ENCODE measurements around the gene FPR2. TPM values are rescaled to one million over a fixed set of nuclear protein-coding genes. Genes with fewer than 3 reads are reported as not detected.
A peak's percentile ranks its signal among the peaks of the same experiment; 100 is the strongest.

FPR2 gene
- total and polyA plus RNA-seq, 9 of the 15 experiments (the other 6 are each of a cell fraction or from before 2014, with no cell fraction given), result 0.03 to 0.15 (median 0.07) TPM; not detected in 6

GRCh38 chr19:51792932-51793331 lies 32.0 kb downstream of the FPR2 start (continued):
- TF ChIP-seq, protein P1, sequence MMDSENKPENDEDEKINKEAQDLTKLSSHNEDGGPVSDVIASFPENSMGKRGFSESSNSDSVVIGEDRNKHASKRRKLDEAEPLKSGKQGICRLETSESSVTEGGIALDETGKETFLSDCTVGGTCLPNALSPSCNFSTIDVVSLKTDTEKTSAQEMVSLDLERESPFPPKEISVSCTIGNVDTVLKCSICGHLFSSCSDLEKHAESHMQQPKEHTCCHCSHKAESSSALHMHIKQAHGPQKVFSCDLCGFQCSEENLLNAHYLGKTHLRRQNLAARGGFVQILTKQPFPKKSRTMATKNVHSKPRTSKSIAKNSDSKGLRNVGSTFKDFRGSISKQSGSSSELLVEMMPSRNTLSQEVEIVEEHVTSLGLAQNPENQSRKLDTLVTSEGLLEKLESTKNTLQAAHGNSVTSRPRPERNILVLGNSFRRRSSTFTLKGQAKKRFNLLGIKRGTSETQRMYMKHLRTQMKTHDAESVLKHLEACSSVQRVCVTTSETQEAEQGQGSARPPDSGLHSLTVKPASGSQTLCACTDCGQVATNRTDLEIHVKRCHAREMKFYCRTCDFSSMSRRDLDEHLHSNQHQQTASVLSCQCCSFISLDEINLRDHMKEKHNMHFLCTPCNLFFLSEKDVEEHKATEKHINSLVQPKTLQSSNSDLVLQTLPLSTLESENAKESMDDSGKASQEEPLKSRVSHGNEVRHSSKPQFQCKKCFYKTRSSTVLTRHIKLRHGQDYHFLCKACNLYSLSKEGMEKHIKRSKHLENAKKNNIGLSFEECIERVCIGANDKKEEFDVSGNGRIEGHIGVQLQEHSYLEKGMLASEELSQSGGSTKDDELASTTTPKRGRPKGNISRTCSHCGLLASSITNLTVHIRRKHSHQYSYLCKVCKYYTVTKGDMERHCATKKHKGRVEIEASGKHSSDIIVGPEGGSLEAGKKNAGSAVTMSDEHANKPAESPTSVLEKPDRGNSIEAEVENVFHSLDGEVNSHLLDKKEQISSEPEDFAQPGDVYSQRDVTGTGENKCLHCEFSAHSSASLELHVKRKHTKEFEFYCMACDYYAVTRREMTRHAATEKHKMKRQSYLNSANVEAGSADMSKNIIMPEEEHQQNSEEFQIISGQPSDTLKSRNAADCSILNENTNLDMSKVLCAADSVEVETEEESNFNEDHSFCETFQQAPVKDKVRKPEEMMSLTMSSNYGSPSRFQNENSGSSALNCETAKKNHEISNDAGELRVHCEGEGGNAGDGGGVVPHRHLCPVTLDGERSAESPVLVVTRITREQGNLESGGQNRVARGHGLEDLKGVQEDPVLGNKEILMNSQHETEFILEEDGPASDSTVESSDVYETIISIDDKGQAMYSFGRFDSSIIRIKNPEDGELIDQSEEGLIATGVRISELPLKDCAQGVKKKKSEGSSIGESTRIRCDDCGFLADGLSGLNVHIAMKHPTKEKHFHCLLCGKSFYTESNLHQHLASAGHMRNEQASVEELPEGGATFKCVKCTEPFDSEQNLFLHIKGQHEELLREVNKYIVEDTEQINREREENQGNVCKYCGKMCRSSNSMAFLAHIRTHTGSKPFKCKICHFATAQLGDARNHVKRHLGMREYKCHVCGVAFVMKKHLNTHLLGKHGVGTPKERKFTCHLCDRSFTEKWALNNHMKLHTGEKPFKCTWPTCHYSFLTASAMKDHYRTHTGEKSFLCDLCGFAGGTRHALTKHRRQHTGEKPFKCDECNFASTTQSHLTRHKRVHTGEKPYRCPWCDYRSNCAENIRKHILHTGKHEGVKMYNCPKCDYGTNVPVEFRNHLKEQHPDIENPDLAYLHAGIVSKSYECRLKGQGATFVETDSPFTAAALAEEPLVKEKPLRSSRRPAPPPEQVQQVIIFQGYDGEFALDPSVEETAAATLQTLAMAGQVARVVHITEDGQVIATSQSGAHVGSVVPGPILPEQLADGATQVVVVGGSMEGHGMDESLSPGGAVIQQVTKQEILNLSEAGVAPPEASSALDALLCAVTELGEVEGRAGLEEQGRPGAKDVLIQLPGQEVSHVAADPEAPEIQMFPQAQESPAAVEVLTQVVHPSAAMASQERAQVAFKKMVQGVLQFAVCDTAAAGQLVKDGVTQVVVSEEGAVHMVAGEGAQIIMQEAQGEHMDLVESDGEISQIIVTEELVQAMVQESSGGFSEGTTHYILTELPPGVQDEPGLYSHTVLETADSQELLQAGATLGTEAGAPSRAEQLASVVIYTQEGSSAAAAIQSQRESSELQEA (IDR thresholded peaks at IDR 0.05; ENCODE audit: low read depth), result no peak
- TF ChIP-seq CBX3 (IDR thresholded peaks at IDR 0.05; ENCODE audit: borderline replicate concordance in 1 of 2, low read length in 2 of 2) (peak in 1 of 2 experiments; percentile 32; a peak in 1 of 3 replicates), ZNF644 (tag; IDR thresholded peaks at IDR 0.05; ENCODE audit: low read depth) (no peak), SRSF1 (IDR thresholded peaks at IDR 0.05; ENCODE audit: low read depth, low read length) (no peak), RBM14 (IDR thresholded peaks at IDR 0.05; ENCODE audit: borderline replicate concordance, insufficient read depth, low read depth, low read length) (no peak), MED1 (CRISPR knock-in tag; IDR thresholded peaks at IDR 0.05; ENCODE audit: borderline replicate concordance) (no peak), CBX5 (IDR thresholded peaks at IDR 0.05; ENCODE audit: borderline replicate concordance, low read depth) (no peak), NR2F6 (CRISPR knock-in tag; IDR thresholded peaks at IDR 0.05) (no peak), RFX1 (IDR thresholded peaks at IDR 0.05) (no peak), RBM25 (IDR thresholded peaks at IDR 0.05; ENCODE audit: low read depth, low read length, severe bottlenecking) (peak; percentile 90)
- TF ChIP-seq, protein P2, sequence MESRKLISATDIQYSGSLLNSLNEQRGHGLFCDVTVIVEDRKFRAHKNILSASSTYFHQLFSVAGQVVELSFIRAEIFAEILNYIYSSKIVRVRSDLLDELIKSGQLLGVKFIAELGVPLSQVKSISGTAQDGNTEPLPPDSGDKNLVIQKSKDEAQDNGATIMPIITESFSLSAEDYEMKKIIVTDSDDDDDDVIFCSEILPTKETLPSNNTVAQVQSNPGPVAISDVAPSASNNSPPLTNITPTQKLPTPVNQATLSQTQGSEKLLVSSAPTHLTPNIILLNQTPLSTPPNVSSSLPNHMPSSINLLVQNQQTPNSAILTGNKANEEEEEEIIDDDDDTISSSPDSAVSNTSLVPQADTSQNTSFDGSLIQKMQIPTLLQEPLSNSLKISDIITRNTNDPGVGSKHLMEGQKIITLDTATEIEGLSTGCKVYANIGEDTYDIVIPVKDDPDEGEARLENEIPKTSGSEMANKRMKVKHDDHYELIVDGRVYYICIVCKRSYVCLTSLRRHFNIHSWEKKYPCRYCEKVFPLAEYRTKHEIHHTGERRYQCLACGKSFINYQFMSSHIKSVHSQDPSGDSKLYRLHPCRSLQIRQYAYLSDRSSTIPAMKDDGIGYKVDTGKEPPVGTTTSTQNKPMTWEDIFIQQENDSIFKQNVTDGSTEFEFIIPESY (CRISPR knock-in tag; IDR thresholded peaks at IDR 0.05), result no peak
- TF ChIP-seq, protein P3, sequence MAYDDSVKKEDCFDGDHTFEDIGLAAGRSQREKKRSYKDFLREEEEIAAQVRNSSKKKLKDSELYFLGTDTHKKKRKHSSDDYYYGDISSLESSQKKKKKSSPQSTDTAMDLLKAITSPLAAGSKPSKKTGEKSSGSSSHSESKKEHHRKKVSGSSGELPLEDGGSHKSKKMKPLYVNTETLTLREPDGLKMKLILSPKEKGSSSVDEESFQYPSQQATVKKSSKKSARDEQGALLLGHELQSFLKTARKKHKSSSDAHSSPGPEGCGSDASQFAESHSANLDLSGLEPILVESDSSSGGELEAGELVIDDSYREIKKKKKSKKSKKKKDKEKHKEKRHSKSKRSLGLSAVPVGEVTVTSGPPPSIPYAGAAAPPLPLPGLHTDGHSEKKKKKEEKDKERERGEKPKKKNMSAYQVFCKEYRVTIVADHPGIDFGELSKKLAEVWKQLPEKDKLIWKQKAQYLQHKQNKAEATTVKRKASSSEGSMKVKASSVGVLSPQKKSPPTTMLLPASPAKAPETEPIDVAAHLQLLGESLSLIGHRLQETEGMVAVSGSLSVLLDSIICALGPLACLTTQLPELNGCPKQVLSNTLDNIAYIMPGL (CRISPR knock-in tag; IDR thresholded peaks at IDR 0.05), result no peak

All from K562 (cell line).